ENCODE data around the gene MAPK1. TPM values are rescaled to one million over a fixed set of nuclear protein-coding genes. Genes with fewer than 3 reads are reported as not detected.

Gene MAPK1
- total and polyA plus RNA-seq, 9 of the 15 experiments (the other 6 are each of a cell fraction or from before 2014, with no cell fraction given) = 46.3 to 575 (median 283) TPM

DNA sequence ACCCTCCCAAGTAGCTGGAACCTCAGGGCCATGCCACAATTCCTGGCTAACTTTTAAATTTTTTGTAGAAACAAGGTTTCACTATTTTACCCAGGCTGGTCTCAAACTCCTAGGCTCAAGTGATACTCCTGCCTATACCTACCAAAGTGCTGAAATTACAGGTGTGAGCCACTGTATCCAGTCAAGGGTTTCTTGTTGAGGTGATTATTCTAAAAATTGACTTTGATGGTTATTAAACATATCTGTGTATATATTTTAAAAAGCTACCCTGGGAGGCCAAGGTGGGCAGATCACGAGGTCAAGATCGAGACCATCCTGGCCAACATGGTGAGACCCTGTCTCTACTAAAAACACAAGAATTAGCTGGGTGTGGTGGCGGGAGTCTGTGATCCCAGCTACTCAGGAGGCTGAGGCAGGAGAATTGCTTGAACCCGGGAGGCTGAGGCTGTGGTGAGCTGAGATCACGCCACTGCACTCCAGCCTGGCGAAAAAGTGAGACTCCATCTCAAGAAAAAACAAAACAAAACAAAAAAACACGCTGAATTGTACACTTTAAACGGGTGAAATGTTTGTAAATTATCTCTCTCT, 27.1 kb downstream of the MAPK1 start (continued):
- TF ChIP-seq HSF4 (CRISPR knock-in tag; IDR thresholded peaks at IDR 0.05; ENCODE audit: borderline replicate concordance) (no peak), BACH1 (tag; IDR thresholded peaks at IDR 0.05) (no peak), U2AF1 (optimal IDR thresholded peaks at IDR 0.05; ENCODE audit: low read depth, low read length) (no peak), NR4A1 (CRISPR knock-in tag; IDR thresholded peaks at IDR 0.05) (no peak), NR4A1 (tag; IDR thresholded peaks at IDR 0.05) (no peak), NFE2L1 (tag; IDR thresholded peaks at IDR 0.05; ENCODE audit: borderline replicate concordance, low read depth) (no peak), ELF2 (CRISPR knock-in tag; IDR thresholded peaks at IDR 0.05) (no peak), FOXA3 (CRISPR knock-in tag; conservative IDR thresholded peaks at IDR 0.05 in 1 of 2, IDR thresholded peaks at IDR 0.05 in 1 of 2) (peak in 1 of 2 experiments; percentile 63; a peak in 1 of 4 replicates), TAF9B (IDR thresholded peaks at IDR 0.05; ENCODE audit: partially characterized antibody) (no peak), MTF1 (CRISPR knock-in tag; IDR thresholded peaks at IDR 0.05; ENCODE audit: borderline replicate concordance) (no peak), TCF7 (IDR thresholded peaks at IDR 0.05; ENCODE audit: borderline replicate concordance) (no peak), BCOR (IDR thresholded peaks at IDR 0.05) (no peak), ZNF436 (CRISPR knock-in tag; IDR thresholded peaks at IDR 0.05) (no peak)

DNA sequence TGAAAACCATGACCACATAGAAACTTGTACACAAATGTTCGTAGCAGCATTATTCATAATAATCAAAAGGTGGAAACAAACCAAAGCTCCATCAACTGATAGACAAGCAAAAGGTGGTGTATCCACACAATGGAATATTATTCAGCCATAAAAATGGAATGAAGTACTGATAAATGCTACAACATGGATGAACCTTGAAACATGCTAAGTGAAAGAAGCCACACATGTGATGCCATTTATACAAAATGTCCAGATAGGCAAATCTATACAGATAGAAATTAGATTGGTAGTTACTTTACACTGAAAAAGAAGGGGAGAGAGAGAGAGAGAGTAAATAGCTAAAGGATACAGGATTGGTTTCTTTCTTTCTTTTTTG, 27.7 kb downstream of the MAPK1 start:
- FAIRE-seq (no peak), DNase-seq (ENCODE audit: extremely low read depth in 1 of 4, low spot score in 3 of 4) (no peak), ATAC-seq (no peak)
- 82% methylated on average over 1 of the region's 1 CpG for WGBS (ENCODE audit: insufficient coverage, low coverage, missing lambda C conversion rate)
- intact Hi-C loops (cut with micrococcal nuclease) (no loop called here), in situ Hi-C loops (cut with MboI) (no loop called here)
- H3K27me3 ChIP-seq (ENCODE audit: control insufficient read depth in 2 of 2, insufficient read depth in 2 of 2, low read length in 2 of 2) = no peaks in the 10 kb centered on the region
- H3K36me3 ChIP-seq (ENCODE audit: control insufficient read depth, insufficient read depth, low read length) = peaks cover 25% of the 10 kb centered on the region; the same call in 2 of the 3 replicates
- peaks cover 94% of the 10 kb centered on the region for H3K79me2 ChIP-seq (ENCODE audit: control insufficient read depth, insufficient read depth, low read length)
- H3K4me2 ChIP-seq (ENCODE audit: insufficient read depth, low read length) = no peak overlapping the region
- peaks cover 16% of the 10 kb centered on the region in 2 experiments for H3K4me1 ChIP-seq (replicated peaks in 1 of 2; ENCODE audit: control insufficient read depth in 2 of 2, insufficient read depth in 2 of 2, low read length in 2 of 2)
- BruUV-seq (replicated peaks) = no TSS peak
- ChIA-PET CTCF (ENCODE audit: low intra/inter-chr PET ratio) (no interaction called here), POLR2A (interaction anchor here (0.9 to 45.6 kb wide), 7 partner anchors 11 to 63 kb away, joined by 3 to 1351 read pairs (median 6); partner anchors contain the start of gene MAPK1)
- no peak overlapping the region for H2AFZ ChIP-seq (ENCODE audit: low read depth, low read length)
- H3K9me3 ChIP-seq (replicated peaks; ENCODE audit: control insufficient read depth, insufficient read depth, low read depth, low read length) = no peaks in the 10 kb centered on the region
- H3K9ac ChIP-seq (ENCODE audit: insufficient read depth in 1 of 2, low read depth in 2 of 2, low read length in 2 of 2) = no peak overlapping the region
- 0 out of 2 replicates have a peak, but pooled peaks have one; percentile 26 for TF ChIP-seq ZNF311 (CRISPR knock-in tag; IDR thresholded peaks at IDR 0.05)
- no peak for TF ChIP-seq MYBL2 (IDR thresholded peaks at IDR 0.05; ENCODE audit: low read depth)
- 0 out of 2 replicates have a peak, but pooled peaks have one; percentile 4 for TF ChIP-seq MYBL2 (CRISPR knock-in tag; IDR thresholded peaks at IDR 0.05; ENCODE audit: borderline replicate concordance)
- TF ChIP-seq POLR3G (IDR thresholded peaks at IDR 0.05; ENCODE audit: extremely low read depth, insufficient read length, insufficient replicate concordance) = no peak
- peak; percentile 73 for TF ChIP-seq ZNF780A (CRISPR knock-in tag; IDR thresholded peaks at IDR 0.05)
- TF ChIP-seq FOXP1 (CRISPR knock-in tag; IDR thresholded peaks at IDR 0.05) = 0 out of 2 replicates have a peak, but pooled peaks have one; percentile 10
- TF ChIP-seq NR2C2 (CRISPR knock-in tag; IDR thresholded peaks at IDR 0.05) = no peak
- no peak for TF ChIP-seq NR2C2 (tag; IDR thresholded peaks at IDR 0.05)
- TF ChIP-seq, protein P1, sequence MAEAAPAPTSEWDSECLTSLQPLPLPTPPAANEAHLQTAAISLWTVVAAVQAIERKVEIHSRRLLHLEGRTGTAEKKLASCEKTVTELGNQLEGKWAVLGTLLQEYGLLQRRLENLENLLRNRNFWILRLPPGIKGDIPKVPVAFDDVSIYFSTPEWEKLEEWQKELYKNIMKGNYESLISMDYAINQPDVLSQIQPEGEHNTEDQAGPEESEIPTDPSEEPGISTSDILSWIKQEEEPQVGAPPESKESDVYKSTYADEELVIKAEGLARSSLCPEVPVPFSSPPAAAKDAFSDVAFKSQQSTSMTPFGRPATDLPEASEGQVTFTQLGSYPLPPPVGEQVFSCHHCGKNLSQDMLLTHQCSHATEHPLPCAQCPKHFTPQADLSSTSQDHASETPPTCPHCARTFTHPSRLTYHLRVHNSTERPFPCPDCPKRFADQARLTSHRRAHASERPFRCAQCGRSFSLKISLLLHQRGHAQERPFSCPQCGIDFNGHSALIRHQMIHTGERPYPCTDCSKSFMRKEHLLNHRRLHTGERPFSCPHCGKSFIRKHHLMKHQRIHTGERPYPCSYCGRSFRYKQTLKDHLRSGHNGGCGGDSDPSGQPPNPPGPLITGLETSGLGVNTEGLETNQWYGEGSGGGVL (CRISPR knock-in tag; IDR thresholded peaks at IDR 0.05) = peak; percentile 7; the same call in 1 of the 2 replicates
- no peak overlapping the region for H3K27ac ChIP-seq (ENCODE audit: extremely low read depth, low read depth, low read length)
- peaks cover 4% of the 10 kb centered on the region for H3K9me1 ChIP-seq (ENCODE audit: control insufficient read depth, insufficient read depth, low read length)
- peaks cover 75% of the 10 kb centered on the region for H4K20me1 ChIP-seq (replicated peaks; ENCODE audit: control insufficient read depth, insufficient read depth, low read length)
- H3K4me3 ChIP-seq = no peak overlapping the region
